ENCODE results near the gene NYNRIN.

GRCh38 chr14:24458736-24459135 lies 59.9 kb downstream of the NYNRIN start:
- no peak for TF ChIP-seq CTCF (IDR thresholded peaks at IDR 0.05)
- TF ChIP-seq POLR2A (IDR thresholded peaks at IDR 0.05): no peak

Data from Peyer's patch (tissue), 4 donors.